OCI-LY3 (cell line): Measurements from ENCODE around the gene PHLDB2.
A peak's percentile ranks its signal among the peaks of the same experiment; 100 is the strongest.

ENCODE experiments used
- H2AFZ ChIP-seq: fragments of 200-600, 300-600 bp; shearing (Covaris generic); 2 replicates; pipeline ENCODE4 v1.6.0; 2014; ENCODE audit warnings: antibody characterized with exemption, low read depth, low read length
- H3K27ac ChIP-seq: fragments of 200-600, 300-600 bp; sonication (generic); 2 replicates; pipeline ENCODE4 v1.5.1; 2014; ENCODE audit warnings: mild to moderate bottlenecking, low read length, moderate library complexity, mixed read lengths
- H3K27me3 ChIP-seq: fragments of 200-600, 300-600 bp; sonication (generic); 2 replicates; pipeline ENCODE4 v1.6.1; 2014; ENCODE audit warnings: low read depth, low read length, mixed read lengths
- H3K36me3 ChIP-seq: fragments of 200-600, 300-600 bp; sonication (generic); replicated peaks from 2 replicates; pipeline ENCODE3; 2014; ENCODE audit warnings: low read depth, low read length, mixed read lengths
- H3K4me1 ChIP-seq: fragments of 300-600, 200-600 bp; sonication (generic); 2 replicates; pipeline ENCODE4 v1.6.1; 2014; ENCODE audit warnings: low read length, mixed read lengths
- H3K4me2 ChIP-seq: fragments of 200-600, 300-600 bp; sonication (generic); 2 replicates; pipeline ENCODE4 v1.6.1; 2014; ENCODE audit warnings: low read length, mixed read lengths
- H3K4me3 ChIP-seq: fragments of 300-600, 200-600 bp; sonication (generic); 2 replicates; pipeline ENCODE4 v1.5.1; 2014; ENCODE audit warnings: antibody characterized with exemption, mild to moderate bottlenecking, low read length, moderate library complexity
- H3K79me2 ChIP-seq: fragments of 300-600, 200-600 bp; shearing (Covaris generic); 2 replicates; pipeline ENCODE4 v1.6.1; 2014; ENCODE audit warnings: mild to moderate bottlenecking, low read length, mixed read lengths
- H3K9ac ChIP-seq: fragments of 300-600, 200-600 bp; shearing (Covaris generic); 2 replicates; pipeline ENCODE4 v1.6.0; 2014; ENCODE audit warnings: mild to moderate bottlenecking, low read length, moderate library complexity
- H3K9me3 ChIP-seq: fragments of 200-600, 300-600 bp; shearing (Covaris generic); 2 replicates; pipeline ENCODE4 v1.6.1; 2014; ENCODE audit warnings: low read length, mixed read lengths; ENCODE audit not compliant: insufficient read depth
- H4K20me1 ChIP-seq: fragments of 200-600, 300-600 bp; sonication (generic); 2 replicates; pipeline ENCODE4 v1.6.1; 2016; ENCODE audit warnings: low read length, mixed read lengths; ENCODE audit not compliant: insufficient read depth
- EZH2phosphoT487 ChIP-seq: fragments of 200-600 bp; shearing (Covaris generic); IDR thresholded peaks from 2 replicates; pipeline ENCODE4 v1.6.1; 2018; ENCODE audit warnings: antibody characterized with exemption, mixed run types, low read depth
- TF ChIP-seq, protein P1 (sequence below): fragments of 200-600, 300-600 bp; sonication (generic); IDR thresholded peaks from 2 replicates; pipeline ENCODE4 v1.5.1; 2014; ENCODE audit warnings: antibody characterized with exemption, low read length, low read depth

PHLDB2 gene

DNA sequence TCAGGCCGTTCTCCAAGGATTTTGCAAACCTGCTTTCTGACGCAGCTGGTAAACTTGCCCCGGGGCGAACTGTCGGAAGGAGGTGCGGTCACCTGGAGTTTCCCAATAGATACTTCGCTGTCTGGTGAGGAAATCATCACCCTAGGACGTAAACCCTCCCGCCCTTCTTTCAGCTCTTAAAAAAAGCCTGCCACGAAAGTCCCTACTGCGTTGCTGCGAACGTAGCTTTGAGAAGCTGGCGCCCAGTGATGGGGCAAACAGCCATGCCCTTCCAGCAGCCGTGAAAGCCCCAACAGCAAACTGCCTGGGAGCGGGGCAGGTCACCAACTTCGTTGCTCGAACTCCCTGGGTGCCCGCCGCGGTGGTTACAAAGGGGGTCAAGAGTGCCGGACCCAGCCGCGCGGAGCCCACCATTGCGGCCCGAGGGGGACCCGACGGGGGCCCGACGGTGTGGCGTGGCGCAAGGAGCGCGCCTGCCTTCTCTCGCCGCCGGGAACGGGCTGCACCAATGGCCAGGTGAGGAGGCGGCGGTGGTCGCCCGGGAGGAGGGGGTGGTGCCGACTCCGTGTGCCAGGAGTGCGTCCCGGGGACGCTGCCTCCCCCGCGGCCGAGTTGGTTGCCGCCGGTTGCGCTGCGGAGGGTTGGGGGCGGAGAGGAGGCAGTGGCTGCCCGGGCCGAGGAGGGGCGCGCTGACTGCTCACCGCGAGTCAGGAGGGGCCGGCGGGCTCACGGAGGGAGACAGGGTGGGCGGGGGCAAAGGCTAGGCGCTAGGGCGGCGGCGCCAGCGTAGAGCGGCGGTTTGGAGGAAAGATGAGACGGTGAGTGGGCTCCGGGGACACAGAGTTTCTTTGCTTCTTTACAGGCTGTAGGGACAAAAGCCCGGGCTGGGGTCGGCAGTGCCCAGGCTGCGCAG is at the start of gene PHLDB2:
PHLDB2 (plus strand) TSS at position 205 of the 913 bp plus-strand sequence. CDS start 24,813 bp downstream, outside the sequence.
- Histone ChIP-seq H2AFZ (peak within 1 kb of the TSS; percentile 90), H3K4me3 (peak within 1 kb of the TSS; percentile 88), H3K27ac (peak within 1 kb of the TSS; percentile 50), H3K27me3 (peaks cover 29% of the 10 kb centered on the region), H3K36me3 (no peaks in the 10 kb centered on the region), H3K9me3 (no peaks in the 10 kb centered on the region), H4K20me1 (no peaks in the 10 kb centered on the region), H3K79me2 (no peaks in the 10 kb centered on the region), H3K4me2 (peak within 1 kb of the TSS; percentile 79), H3K4me1 (peaks cover 15% of the 10 kb centered on the region), H3K9ac (peak within 1 kb of the TSS; percentile 78)
- TF ChIP-seq, protein P1, sequence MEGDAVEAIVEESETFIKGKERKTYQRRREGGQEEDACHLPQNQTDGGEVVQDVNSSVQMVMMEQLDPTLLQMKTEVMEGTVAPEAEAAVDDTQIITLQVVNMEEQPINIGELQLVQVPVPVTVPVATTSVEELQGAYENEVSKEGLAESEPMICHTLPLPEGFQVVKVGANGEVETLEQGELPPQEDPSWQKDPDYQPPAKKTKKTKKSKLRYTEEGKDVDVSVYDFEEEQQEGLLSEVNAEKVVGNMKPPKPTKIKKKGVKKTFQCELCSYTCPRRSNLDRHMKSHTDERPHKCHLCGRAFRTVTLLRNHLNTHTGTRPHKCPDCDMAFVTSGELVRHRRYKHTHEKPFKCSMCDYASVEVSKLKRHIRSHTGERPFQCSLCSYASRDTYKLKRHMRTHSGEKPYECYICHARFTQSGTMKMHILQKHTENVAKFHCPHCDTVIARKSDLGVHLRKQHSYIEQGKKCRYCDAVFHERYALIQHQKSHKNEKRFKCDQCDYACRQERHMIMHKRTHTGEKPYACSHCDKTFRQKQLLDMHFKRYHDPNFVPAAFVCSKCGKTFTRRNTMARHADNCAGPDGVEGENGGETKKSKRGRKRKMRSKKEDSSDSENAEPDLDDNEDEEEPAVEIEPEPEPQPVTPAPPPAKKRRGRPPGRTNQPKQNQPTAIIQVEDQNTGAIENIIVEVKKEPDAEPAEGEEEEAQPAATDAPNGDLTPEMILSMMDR = peak; percentile 17; the same call in 1 of the 2 replicates
- TF ChIP-seq EZH2phosphoT487 = no peak

DNA sequence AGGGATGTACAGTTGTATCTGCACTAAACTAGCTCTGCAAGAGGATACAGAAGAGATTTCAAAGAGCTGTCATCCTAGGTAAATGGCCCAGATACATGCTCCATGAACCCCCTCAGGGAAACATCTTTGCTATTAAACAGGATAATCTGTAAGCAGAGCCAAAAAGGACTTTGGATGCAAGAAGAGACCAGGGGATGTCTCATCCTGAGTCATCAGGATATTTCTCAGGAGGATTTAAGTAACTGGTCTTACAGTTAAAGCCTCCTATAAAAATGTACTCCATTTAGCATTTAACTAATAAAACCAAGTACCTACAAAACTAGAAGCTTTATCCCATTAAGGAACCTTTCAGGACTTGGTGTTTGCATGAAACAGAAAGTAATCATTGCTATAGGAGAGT is 48.2 kb upstream of the PHLDB2 start:
- Histone ChIP-seq H3K27me3 (no peaks in the 10 kb centered on the region), H2AFZ (no peak overlapping the region), H3K4me3 (no peak overlapping the region), H3K9ac (no peak overlapping the region), H3K9me3 (no peaks in the 10 kb centered on the region), H3K4me1 (no peaks in the 10 kb centered on the region), H3K27ac (no peak overlapping the region), H3K36me3 (no peaks in the 10 kb centered on the region), H3K79me2 (no peaks in the 10 kb centered on the region), H3K4me2 (no peak overlapping the region), H4K20me1 (no peaks in the 10 kb centered on the region)
- no peak for TF ChIP-seq EZH2phosphoT487
- TF ChIP-seq, protein P1 = no peak

DNA sequence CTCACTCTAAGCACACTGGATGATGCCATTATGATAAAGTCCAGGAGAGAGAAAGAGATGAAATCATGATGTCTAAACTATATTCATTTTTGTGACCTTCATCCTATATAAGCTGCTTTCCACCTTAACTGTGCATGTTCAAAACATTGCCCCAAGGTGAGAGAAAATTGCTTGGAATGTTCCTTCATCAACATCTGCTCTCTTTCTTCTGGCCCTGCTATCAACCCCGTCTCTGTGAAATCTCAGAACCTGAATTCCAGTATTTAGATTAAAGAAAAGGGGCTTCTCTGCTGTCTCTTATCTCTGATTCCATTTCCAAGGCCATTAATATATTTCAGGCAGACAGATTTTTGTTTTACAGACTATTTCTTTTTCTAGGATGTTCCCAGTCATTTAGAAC is 47.3 kb upstream of the PHLDB2 start:
- no peak overlapping the region for H3K27ac ChIP-seq

DNA sequence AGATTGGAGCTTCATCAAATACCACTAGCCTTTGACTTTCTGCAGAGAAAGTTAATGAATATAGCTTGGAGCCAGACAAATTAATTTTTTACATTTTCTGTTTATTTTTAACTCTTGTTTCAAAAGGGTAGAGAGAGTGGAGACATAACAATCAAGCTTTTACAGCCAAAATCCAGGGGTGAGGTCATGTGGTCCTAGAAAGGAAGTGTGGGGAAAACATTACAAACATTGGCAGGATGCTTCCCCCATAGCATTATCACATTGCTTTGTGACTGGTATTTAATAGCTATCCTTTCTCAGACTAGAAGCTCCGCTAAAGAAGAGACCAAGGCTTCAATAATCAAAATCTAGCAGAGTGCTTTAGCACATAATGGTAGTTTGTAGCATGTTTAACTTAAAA is 46.4 kb upstream of the PHLDB2 start:
- no peak overlapping the region for H2AFZ ChIP-seq
- no peak overlapping the region for H3K4me2 ChIP-seq
- no peak overlapping the region for H3K9ac ChIP-seq
- TF ChIP-seq EZH2phosphoT487 = no peak
- TF ChIP-seq, protein P1 = no peak
- no peaks in the 10 kb centered on the region for H3K4me1 ChIP-seq
- H4K20me1 ChIP-seq = no peaks in the 10 kb centered on the region
- H3K9me3 ChIP-seq = no peaks in the 10 kb centered on the region
- no peaks in the 10 kb centered on the region for H3K27me3 ChIP-seq
- no peak overlapping the region for H3K4me3 ChIP-seq
- no peak overlapping the region for H3K27ac ChIP-seq
- no peaks in the 10 kb centered on the region for H3K79me2 ChIP-seq
- H3K36me3 ChIP-seq = no peaks in the 10 kb centered on the region

More for the DNA sequence above, 47.3 kb upstream of the PHLDB2 start:
- Histone ChIP-seq H3K9me3 (no peaks in the 10 kb centered on the region), H3K4me2 (no peak overlapping the region), H3K79me2 (no peaks in the 10 kb centered on the region), H3K36me3 (no peaks in the 10 kb centered on the region), H3K4me3 (no peak overlapping the region), H3K4me1 (no peaks in the 10 kb centered on the region), H3K9ac (no peak overlapping the region), H4K20me1 (no peaks in the 10 kb centered on the region), H3K27me3 (no peaks in the 10 kb centered on the region), H2AFZ (no peak overlapping the region)
- TF ChIP-seq EZH2phosphoT487 = no peak
- TF ChIP-seq, protein P1 = no peak
